Suprapubic skin (tissue), 4 donors: Measurements from ENCODE around the gene TPRN.

Experiments used
- POLR2A ChIP-seq, 2 donors: fragments of 450-650 bp; IDR thresholded peaks; one replicate each; pipeline ENCODE4 v1.6.1; 2017; ENCODE audit warnings: antibody characterized with exemption in 2 of 2, mild to moderate bottlenecking in 2 of 2, moderate library complexity in 2 of 2
- POLR2AphosphoS5 ChIP-seq, 3 donors: sonication (generic); formaldehyde crosslinking; IDR thresholded peaks; one replicate each; pipeline ENCODE4 v1.6.1; 2017; ENCODE audit warnings: antibody characterized with exemption in 3 of 3
- TF ChIP-seq, protein P1 (sequence below), 2 donors: fragments of 200-600 bp in 1 of 2; fragments of 450-650 bp in 1 of 2; sonication (generic) in 1 of 2; IDR thresholded peaks; one replicate each; pipeline ENCODE4 v1.5.1; 2016 to 2019; ENCODE audit warnings: antibody characterized with exemption in 2 of 2, mild to moderate bottlenecking in 1 of 2, moderate library complexity in 1 of 2

DNA sequence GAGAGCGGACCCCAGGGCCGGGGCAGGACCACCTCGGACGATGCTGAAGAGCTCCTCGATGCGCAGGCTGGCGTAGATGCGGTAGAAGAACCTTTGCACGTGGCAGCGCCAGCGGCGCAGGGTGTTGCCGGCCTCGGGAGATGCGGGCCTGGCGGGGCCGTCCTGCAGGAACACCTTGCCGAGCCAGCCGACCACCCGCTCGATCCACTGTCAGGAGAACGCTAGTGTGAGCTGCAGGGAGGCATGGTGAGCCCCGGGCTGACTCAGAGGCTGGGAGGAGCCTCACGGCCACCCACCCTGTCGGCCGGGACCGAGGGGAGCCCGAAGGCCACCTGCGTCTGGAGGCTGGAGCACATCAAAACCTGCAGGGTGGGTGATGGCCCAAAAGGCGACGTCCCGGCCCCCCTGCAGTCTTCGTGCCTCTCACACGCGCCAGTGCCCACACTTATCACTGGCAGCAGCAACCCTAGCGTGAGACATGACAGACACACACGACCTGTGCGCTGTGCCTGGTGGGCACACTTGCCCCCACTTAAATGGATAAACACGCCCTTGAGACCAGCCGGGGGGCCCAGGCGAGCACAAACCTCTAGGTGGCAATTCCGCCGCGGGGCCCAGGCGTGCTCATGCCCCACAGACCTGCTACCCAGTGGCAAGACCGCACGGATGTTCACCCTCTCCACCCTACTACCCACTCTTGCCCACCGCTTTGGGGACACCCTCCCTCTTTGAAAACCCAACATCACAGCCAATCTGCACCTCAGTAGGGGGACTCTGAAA is 15.5 kb downstream of the TPRN start:
- no peak for TF ChIP-seq POLR2AphosphoS5 (IDR thresholded peaks at IDR 0.05)
- TF ChIP-seq, protein P1, sequence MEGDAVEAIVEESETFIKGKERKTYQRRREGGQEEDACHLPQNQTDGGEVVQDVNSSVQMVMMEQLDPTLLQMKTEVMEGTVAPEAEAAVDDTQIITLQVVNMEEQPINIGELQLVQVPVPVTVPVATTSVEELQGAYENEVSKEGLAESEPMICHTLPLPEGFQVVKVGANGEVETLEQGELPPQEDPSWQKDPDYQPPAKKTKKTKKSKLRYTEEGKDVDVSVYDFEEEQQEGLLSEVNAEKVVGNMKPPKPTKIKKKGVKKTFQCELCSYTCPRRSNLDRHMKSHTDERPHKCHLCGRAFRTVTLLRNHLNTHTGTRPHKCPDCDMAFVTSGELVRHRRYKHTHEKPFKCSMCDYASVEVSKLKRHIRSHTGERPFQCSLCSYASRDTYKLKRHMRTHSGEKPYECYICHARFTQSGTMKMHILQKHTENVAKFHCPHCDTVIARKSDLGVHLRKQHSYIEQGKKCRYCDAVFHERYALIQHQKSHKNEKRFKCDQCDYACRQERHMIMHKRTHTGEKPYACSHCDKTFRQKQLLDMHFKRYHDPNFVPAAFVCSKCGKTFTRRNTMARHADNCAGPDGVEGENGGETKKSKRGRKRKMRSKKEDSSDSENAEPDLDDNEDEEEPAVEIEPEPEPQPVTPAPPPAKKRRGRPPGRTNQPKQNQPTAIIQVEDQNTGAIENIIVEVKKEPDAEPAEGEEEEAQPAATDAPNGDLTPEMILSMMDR (IDR thresholded peaks at IDR 0.05) = no peak
- no peak for TF ChIP-seq POLR2A (IDR thresholded peaks at IDR 0.05)
